Progenitor cell of endocrine pancreas (in vitro differentiated cells): Measurements from ENCODE around the gene FMN2. TPM values are rescaled to one million over a fixed set of nuclear protein-coding genes. Genes with fewer than 3 reads are reported as not detected.

Experiments used
- DNase-seq: peaks from one replicate; pipeline ENCODE4 v3.0.0; 2021; ENCODE audit warnings: low spot score; ENCODE audit not compliant: unreplicated experiment
- H3K27ac Mint-ChIP-seq: 2 replicates; pipeline ENCODE4 v1.8.0; 2021; ENCODE audit warnings: mild to moderate bottlenecking, moderate library complexity, mixed read lengths
- H3K27me3 Mint-ChIP-seq: 2 replicates; pipeline ENCODE4 v1.8.0; 2021; ENCODE audit warnings: mixed read lengths
- H3K36me3 Mint-ChIP-seq: 2 replicates; pipeline ENCODE4 v1.8.0; 2022; ENCODE audit warnings: mixed read lengths; ENCODE audit not compliant: insufficient read depth
- H3K4me1 Mint-ChIP-seq: 2 replicates; pipeline ENCODE4 v1.8.0; 2021; ENCODE audit warnings: low read depth, mixed read lengths
- H3K4me3 Mint-ChIP-seq: 2 replicates; pipeline ENCODE4 v1.8.0; 2021; ENCODE audit warnings: low read depth, mild to moderate bottlenecking, moderate library complexity, mixed read lengths
- H3K9me3 Mint-ChIP-seq: 2 replicates; pipeline ENCODE4 v1.8.0; 2021; ENCODE audit warnings: low read depth, mixed read lengths
- CTCF ChIP-seq: fragments of 200-600 bp; sonication (generic); IDR thresholded peaks from one replicate; pipeline ENCODE4 v1.5.0; 2021; ENCODE audit warnings: antibody characterized with exemption, mild to moderate bottlenecking; ENCODE audit not compliant: unreplicated experiment
- total RNA-seq: library from RNA; stranded (reverse); gene quantifications from 2 replicates; pipeline ENCODE4 v1.2.1, GENCODE V29; 2021

Gene FMN2
- total RNA-seq, 1 donor from 2014 or later, result 3.2 TPM

GRCh38 chr1:240242601-240243144 lies 151.0 kb downstream of the FMN2 start:
- no peak for DNase-seq
- Mint-ChIP-seq H3K27me3 (no peaks in the 10 kb centered on the region), H3K9me3 (no peaks in the 10 kb centered on the region), H3K27ac (no peak overlapping the region), H3K36me3 (no peaks in the 10 kb centered on the region), H3K4me3 (no peak overlapping the region), H3K4me1 (peaks cover 4% of the 10 kb centered on the region)
- no peak for TF ChIP-seq CTCF

- Mint-ChIP-seq H3K27ac (no peak overlapping the region), H3K36me3 (peaks cover 2% of the 10 kb centered on the region), H3K9me3 (peaks cover 13% of the 10 kb centered on the region), H3K4me1 (peaks cover 8% of the 10 kb centered on the region), H3K4me3 (no peak overlapping the region), H3K27me3 (no peaks in the 10 kb centered on the region)
- TF ChIP-seq CTCF, result no peak
- DNase-seq, result no peak
These were observed 153.4 kb downstream of the FMN2 start for GRCh38 chr1:240244968-240245628.

GRCh38 chr1:240245629-240246020 lies 153.9 kb downstream of the FMN2 start:
- H3K4me1 Mint-ChIP-seq, result peaks cover 8% of the 10 kb centered on the region
- H3K27ac Mint-ChIP-seq, result no peak overlapping the region
- no peak for TF ChIP-seq CTCF
- peaks cover 15% of the 10 kb centered on the region for H3K9me3 Mint-ChIP-seq
- DNase-seq, result no peak
- peaks cover 4% of the 10 kb centered on the region for H3K36me3 Mint-ChIP-seq
- no peaks in the 10 kb centered on the region for H3K27me3 Mint-ChIP-seq
- H3K4me3 Mint-ChIP-seq, result no peak overlapping the region

- peaks cover 4% of the 10 kb centered on the region for H3K36me3 Mint-ChIP-seq
- H3K27me3 Mint-ChIP-seq, result no peaks in the 10 kb centered on the region
- peaks cover 22% of the 10 kb centered on the region for H3K9me3 Mint-ChIP-seq
- TF ChIP-seq CTCF, result no peak
- no peak overlapping the region for H3K27ac Mint-ChIP-seq
- H3K4me3 Mint-ChIP-seq, result no peak overlapping the region
- peaks cover 6% of the 10 kb centered on the region for H3K4me1 Mint-ChIP-seq
- DNase-seq, result no peak
These were observed 156.2 kb downstream of the FMN2 start for GRCh38 chr1:240247899-240248298.

- H3K4me3 Mint-ChIP-seq, result no peak overlapping the region
These were observed 162.3 kb downstream of the FMN2 start for GRCh38 chr1:240254006-240254405.

More at GRCh38 chr1:240254006-240254405, 162.3 kb downstream of the FMN2 start:
- no peaks in the 10 kb centered on the region for H3K4me1 Mint-ChIP-seq
- TF ChIP-seq CTCF, result no peak
- no peaks in the 10 kb centered on the region for H3K27me3 Mint-ChIP-seq
- H3K9me3 Mint-ChIP-seq, result peaks cover 24% of the 10 kb centered on the region
- H3K36me3 Mint-ChIP-seq, result peaks cover 4% of the 10 kb centered on the region
- no peak overlapping the region for H3K27ac Mint-ChIP-seq
- DNase-seq, result no peak
